GM12874 (cell line): Measurements from ENCODE around the gene KIF1B.

Source experiments
- TF ChIP-seq, protein P1 (sequence below): IDR thresholded peaks from 2 replicates; pipeline ENCODE4 v1.5.1; 2011; ENCODE audit warnings: low read depth, mild to moderate bottlenecking, control low read depth, low read length, moderate library complexity; ENCODE audit not compliant: insufficient read depth

KIF1B gene

DNA sequence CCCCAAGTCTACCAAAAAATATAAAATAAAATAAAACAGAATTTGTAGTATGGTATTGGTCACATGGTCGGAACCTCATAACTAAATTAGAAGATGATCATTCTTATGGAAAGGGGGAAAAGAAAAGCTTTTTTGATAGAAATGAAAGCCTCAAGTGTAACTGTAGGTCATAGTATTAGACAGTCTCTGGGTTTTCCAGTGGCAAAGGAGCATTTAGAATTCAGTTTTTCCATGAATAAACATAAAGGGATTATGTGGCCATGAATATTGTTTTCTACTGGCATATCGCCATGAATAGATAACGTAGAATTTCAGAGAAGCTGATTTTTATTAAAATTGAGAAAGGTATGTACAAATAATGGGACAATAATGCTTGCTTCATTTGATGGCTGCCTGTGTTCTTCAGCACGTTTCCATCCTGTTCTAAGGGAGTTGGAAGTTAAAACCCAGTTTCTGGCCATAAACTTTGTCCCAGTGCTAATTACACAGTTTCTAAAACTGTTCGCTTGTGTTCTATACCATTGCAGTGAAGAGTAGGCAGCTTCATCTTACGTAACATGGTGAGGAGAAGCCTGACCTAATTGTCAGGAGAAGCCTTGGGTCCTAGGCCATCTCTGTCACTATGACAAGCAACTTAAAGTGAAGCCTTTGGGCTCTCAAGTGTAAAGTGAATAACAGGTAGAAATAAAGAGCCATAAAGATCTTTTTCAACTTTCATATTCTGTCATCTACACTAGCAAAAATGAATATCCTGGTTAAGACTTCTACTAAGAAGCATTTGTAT is 118.0 kb downstream of the KIF1B start:
- TF ChIP-seq, protein P1, sequence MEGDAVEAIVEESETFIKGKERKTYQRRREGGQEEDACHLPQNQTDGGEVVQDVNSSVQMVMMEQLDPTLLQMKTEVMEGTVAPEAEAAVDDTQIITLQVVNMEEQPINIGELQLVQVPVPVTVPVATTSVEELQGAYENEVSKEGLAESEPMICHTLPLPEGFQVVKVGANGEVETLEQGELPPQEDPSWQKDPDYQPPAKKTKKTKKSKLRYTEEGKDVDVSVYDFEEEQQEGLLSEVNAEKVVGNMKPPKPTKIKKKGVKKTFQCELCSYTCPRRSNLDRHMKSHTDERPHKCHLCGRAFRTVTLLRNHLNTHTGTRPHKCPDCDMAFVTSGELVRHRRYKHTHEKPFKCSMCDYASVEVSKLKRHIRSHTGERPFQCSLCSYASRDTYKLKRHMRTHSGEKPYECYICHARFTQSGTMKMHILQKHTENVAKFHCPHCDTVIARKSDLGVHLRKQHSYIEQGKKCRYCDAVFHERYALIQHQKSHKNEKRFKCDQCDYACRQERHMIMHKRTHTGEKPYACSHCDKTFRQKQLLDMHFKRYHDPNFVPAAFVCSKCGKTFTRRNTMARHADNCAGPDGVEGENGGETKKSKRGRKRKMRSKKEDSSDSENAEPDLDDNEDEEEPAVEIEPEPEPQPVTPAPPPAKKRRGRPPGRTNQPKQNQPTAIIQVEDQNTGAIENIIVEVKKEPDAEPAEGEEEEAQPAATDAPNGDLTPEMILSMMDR = no peak

DNA sequence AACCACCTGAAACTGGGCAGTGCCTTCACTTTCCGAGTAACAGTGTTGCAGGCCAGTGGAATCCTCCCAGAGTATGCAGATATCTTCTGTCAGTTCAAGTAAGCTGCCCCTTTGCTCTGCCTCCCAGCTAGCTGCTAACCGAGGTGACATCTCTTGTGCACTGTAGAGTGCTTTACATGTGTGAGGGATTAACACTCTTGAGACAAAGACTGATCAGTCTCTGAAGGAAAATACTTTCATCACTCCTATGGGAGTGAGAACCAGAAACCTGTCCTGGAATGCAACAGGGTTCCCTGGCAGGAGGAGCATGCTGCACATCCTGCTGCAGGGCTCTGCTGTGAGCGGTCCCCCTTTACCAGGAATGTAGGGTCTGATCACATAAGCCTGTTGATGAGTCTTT is 127.1 kb downstream of the KIF1B start:
- TF ChIP-seq, protein P1 = no peak

- TF ChIP-seq, protein P1 = peak; percentile 79
Measured at GRCh38 chr1:10338047-10338446, 127.7 kb downstream of the KIF1B start.

DNA sequence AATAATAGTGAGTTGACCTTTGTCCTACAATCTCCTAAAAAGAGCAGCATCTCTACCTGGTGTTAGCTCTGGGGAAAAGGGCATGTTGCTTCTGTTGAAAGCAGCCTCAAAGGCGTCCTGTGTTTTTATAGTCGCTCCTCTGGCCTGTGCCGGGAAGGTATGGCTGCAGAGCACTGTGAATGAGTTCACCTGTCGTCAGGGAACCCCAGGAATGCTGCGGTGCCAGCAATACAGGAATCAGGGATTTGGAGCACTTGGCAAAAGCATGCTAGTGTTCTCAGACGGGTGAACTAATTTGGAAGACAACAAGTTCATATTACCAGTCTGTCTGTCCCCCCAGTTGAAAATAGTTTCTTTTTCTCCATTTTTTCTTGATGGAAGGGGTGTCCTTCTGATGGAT is 128.2 kb downstream of the KIF1B start:
- TF ChIP-seq, protein P1 = no peak

DNA sequence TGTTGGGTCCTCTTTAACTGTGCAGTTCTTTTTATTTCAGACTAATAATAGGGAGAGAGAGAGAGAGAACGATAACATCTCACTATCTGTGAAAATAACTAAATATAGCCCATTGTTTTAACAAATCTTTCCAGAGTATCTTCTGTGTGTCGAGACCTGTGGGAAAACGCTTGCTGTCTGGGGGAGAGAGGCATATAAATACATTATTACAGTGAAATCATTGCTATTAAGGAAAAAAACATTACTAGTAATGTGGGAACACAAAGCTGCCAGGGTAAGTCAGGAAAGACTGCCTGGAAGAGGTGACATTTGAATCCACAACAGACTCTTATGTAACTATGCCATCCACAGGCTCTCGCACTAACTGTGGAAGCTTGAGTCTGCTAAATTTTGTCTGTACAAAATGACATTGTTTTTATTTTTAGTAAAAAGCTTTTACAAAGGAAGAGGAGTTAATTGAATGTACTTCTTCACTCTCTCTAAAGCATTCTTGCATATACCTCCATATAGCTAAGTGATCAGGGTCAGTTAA is 128.7 kb downstream of the KIF1B start:
- TF ChIP-seq, protein P1 = no peak

- TF ChIP-seq, protein P1 = no peak
Measured at GRCh38 chr1:10339815-10340214, 129.4 kb downstream of the KIF1B start.

GRCh38 chr1:10340930-10341590 is 130.7 kb downstream of the KIF1B start:
- TF ChIP-seq, protein P1 = no peak
